Left renal pelvis (tissue), 4 donors: ENCODE measurements around the gene GUCD1. TPM values are rescaled to one million over a fixed set of nuclear protein-coding genes. Genes with fewer than 3 reads are reported as not detected.

Experiments used
- DNase-seq, 4 donors: peaks; one replicate each; pipeline ENCODE4 v3.0.0-alpha.2; 2013; ENCODE audit warnings: low read depth in 4 of 4, low spot score in 3 of 4
- polyA plus RNA-seq, 4 donors: library from polyadenylated mRNA; unstranded; fragments of 120-200 nt; gene quantifications; one replicate each; pipeline ENCODE4 v1.2.1, GENCODE V29; 2013; ENCODE audit not compliant: insufficient read length in 4 of 4

Gene GUCD1
- polyA plus RNA-seq, 4 donors = 65.6 to 87.6 (median 81.9) TPM

GRCh38 chr22:24591286-24591830 lies 36.4 kb upstream of the GUCD1 start:
- DNase-seq = no peak

- DNase-seq = no peak
These were observed 35.7 kb upstream of the GUCD1 start for GRCh38 chr22:24590596-24591173.

DNA sequence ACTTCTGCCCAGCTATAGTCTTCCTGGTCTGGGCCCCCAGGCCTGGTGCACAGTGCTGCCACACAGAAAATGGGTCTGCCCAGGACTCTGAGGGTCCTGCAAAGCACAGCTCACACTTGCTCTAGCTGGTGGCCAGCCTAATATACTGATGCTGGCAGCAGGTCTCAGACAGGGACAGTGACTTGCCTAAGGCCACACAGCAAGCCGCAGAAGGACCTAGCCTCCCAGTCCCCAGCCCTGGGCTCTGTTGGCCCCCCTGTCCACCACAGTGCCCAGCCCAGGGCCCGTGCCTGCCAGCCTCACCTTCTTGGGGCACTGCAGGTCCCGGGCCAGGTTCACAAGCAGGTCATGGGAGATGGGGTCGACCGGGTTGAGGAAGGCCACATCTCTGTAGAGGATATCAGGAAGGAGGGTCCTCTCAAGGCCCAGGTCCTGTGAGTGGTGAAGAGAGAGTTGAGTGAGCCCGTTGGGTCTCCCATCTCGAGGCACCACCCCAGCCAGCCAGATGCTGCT lies 34.6 kb upstream of the GUCD1 start:
- DNase-seq = no peak

DNA sequence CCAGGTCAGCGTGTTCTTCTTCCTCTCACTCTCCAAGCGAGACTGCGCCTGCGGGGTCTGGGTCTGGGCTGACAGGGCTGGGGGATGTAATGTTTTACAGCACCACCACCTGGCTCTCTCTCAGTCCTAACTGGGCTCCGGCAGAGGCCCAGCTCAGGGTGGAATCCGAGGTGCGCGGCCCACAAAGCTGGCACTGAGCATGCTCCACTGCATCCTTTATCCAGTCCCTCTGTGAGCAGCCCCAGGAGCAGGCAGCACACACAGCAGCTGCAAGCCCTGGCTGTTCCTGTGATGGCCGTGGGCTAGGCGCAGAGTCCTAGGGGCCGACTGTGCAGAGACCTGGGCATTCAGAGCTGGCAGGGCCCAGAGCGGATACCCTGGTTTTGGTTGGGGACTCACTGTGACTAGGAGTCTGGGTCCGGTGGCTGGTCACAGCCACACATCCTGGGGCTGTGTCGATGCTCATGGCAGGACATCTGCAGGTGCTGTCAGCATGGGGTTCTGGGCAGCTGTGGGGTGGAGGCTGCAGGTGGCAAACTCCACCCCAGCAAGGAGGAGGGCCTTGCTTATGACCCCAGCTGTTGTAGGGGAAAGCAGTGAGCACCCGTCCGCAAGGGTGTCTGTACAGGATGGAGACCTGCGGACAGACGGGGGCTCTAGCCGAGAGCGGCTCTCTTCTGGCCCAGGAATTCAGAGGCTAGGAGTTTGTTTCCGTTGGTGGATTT lies 34.0 kb upstream of the GUCD1 start:
- DNase-seq = no peak

- DNase-seq = no peak
These were observed 33.4 kb upstream of the GUCD1 start for GRCh38 chr22:24588381-24588756.

GRCh38 chr22:24587948-24588347 lies 33.0 kb upstream of the GUCD1 start:
- no peak for DNase-seq

DNA sequence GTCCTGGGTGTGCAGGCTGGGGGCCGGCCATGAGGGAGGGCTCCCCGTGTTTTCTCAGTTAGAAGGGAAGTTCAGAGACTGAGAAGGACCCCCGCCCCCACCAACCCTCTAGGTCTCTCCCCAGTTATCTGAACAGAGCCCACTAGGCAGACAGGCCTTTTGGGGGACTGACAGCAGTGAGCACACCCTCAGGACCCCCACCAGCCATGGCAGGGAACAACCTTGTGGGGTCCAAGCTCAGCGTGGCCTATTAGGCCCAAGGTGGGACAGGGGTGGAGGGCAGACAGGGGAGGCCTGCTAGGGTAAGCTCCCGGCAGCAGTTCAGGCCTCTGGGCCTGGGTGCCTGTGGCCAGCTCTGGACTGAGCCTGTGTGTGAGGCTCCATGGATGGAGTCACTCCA lies 32.3 kb upstream of the GUCD1 start:
- DNase-seq = no peak

GRCh38 chr22:24585927-24586546 lies 31.1 kb upstream of the GUCD1 start:
- no peak for DNase-seq

- no peak for DNase-seq
These were observed 30.5 kb upstream of the GUCD1 start for GRCh38 chr22:24585461-24585860.

GRCh38 chr22:24584871-24585411 lies 30.0 kb upstream of the GUCD1 start:
- DNase-seq = no peak

GRCh38 chr22:24584166-24584790 lies 29.3 kb upstream of the GUCD1 start:
- DNase-seq = no peak

GRCh38 chr22:24583221-24584165 lies 28.6 kb upstream of the GUCD1 start:
- no peak for DNase-seq

DNA sequence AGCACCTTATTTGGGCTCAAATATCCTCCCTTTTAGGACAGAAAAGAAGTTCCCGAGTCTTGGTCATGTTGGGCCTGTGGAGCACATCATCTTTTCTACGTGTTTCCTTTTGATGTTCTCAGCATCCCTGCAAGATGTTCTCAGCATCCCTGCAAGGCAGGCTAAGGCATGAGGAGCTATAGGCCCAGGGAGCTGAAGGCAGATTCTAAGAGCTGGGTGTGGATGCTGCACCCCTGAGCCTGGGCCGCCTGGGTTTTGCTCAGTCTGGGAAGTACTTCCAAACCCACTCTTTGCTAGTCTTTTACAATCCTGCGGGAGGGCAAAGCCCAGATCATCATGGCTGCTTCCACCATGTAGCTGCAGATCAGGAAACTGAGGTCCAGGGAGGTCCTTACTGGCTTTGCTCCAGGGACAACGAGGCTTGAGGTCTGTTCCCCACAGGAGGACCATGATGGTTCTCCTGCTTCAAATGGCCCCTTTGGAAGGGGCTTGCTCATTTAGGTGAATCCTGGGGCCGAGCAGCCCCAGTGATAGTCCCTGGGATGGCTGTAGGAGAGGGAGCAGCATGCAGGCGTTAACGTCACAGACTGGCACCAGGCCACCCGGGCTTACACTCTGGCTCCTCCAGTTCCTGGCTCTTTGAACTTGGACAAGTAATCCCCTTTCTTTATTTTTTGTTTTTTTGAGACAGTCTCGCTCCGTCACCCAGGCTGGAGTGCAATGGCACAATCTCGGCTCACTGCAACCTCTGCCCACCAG lies 27.3 kb upstream of the GUCD1 start:
- DNase-seq = no peak

- DNase-seq = no peak
These were observed 25.3 kb upstream of the GUCD1 start for GRCh38 chr22:24580276-24580675.

GRCh38 chr22:24579258-24579601 lies 24.3 kb upstream of the GUCD1 start:
- no peak for DNase-seq

- no peak for DNase-seq
These were observed 23.7 kb upstream of the GUCD1 start for GRCh38 chr22:24578355-24579257.

DNA sequence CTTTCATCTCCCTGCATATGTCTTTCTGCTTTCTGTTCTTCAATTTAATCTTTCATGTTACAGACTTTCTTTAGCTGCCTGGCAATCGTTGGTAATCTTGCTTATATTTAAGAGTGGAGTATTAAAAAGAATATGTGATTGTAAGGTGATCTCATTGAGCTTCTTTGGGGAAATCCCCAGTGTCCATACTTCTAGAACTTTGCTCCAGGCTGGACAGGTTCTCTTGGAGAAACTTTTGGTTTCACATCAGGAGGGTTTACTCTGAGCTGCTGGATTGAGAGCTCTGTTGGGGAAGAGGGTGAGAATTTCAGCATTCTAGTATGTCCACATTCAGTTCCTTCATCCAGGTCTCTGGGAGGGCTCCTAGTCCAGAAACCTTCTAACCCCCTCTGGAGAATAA lies 21.8 kb upstream of the GUCD1 start:
- no peak for DNase-seq

GRCh38 chr22:24571266-24571665 lies 16.3 kb upstream of the GUCD1 start:
- no peak for DNase-seq
